Large intestine (tissue), 3 donors: ENCODE results near the gene TMPRSS4. TPM values are rescaled to one million over a fixed set of nuclear protein-coding genes. Genes with fewer than 3 reads are reported as not detected.

ENCODE experiments used
- DNase-seq, 2 donors: peaks; one replicate each; pipeline versions ENCODE4 v3.0.0 to v3.0.0-alpha.2; 2013
- H3K27ac ChIP-seq: one replicate; pipeline ENCODE4 v1.5.1; 2013; ENCODE audit warnings: low read length
- H3K27me3 ChIP-seq: 2 replicates; pipeline ENCODE4 v1.6.1; 2013; ENCODE audit warnings: low read length; ENCODE audit not compliant: control insufficient read depth, insufficient read depth
- H3K36me3 ChIP-seq: 2 replicates; pipeline ENCODE4 v1.6.1; 2013; ENCODE audit warnings: low read length; ENCODE audit not compliant: control insufficient read depth, insufficient read depth
- H3K4me1 ChIP-seq: one replicate; pipeline ENCODE4 v1.6.1; 2013; ENCODE audit warnings: low read length; ENCODE audit not compliant: control insufficient read depth, insufficient read depth
- H3K4me3 ChIP-seq: one replicate; pipeline ENCODE4 v1.5.1; 2013; ENCODE audit warnings: low read length
- H3K9me3 ChIP-seq: one replicate; pipeline ENCODE4 v1.6.1; 2013; ENCODE audit warnings: mild to moderate bottlenecking, low read depth, low read length, moderate library complexity; ENCODE audit not compliant: control insufficient read depth
- WGBS: methylation state at CpG from one replicate; pipeline ENCODE4 v1.1.5; 2013; ENCODE audit warnings: low lambda C conversion rate; ENCODE audit not compliant: insufficient coverage; 5-methylcytosine and 5-hydroxymethylcytosine counted together
- polyA plus RNA-seq: library from polyadenylated mRNA; unstranded; fragments of 120-200 nt; gene quantifications from one replicate; pipeline ENCODE4 v1.2.1, GENCODE V29; 2013

Gene TMPRSS4
- polyA plus RNA-seq, 1 donor, result 62.6 TPM

- WGBS, result 100% methylated on average over 1 of the region's 8 CpGs
- H3K27ac ChIP-seq, result no peak overlapping the region
- no peaks in the 10 kb centered on the region for H3K36me3 ChIP-seq
- H3K4me3 ChIP-seq, result no peak overlapping the region
- no peaks in the 10 kb centered on the region for H3K9me3 ChIP-seq
- no peak for DNase-seq
- H3K4me1 ChIP-seq, result no peaks in the 10 kb centered on the region
- peaks cover 2% of the 10 kb centered on the region for H3K27me3 ChIP-seq
Observed at GRCh38 chr11:118046964-118047700, 29.7 kb upstream of the TMPRSS4 start.

- no peaks in the 10 kb centered on the region for H3K4me1 ChIP-seq
- WGBS, result 92% methylated on average over 2 of the region's 4 CpGs
- no peaks in the 10 kb centered on the region for H3K36me3 ChIP-seq
- no peaks in the 10 kb centered on the region for H3K9me3 ChIP-seq
- H3K27ac ChIP-seq, result no peak overlapping the region
- H3K27me3 ChIP-seq, result peaks cover 2% of the 10 kb centered on the region
- DNase-seq, result no peak
- H3K4me3 ChIP-seq, result no peak overlapping the region
Observed at GRCh38 chr11:118047749-118048148, 29.1 kb upstream of the TMPRSS4 start.

DNA sequence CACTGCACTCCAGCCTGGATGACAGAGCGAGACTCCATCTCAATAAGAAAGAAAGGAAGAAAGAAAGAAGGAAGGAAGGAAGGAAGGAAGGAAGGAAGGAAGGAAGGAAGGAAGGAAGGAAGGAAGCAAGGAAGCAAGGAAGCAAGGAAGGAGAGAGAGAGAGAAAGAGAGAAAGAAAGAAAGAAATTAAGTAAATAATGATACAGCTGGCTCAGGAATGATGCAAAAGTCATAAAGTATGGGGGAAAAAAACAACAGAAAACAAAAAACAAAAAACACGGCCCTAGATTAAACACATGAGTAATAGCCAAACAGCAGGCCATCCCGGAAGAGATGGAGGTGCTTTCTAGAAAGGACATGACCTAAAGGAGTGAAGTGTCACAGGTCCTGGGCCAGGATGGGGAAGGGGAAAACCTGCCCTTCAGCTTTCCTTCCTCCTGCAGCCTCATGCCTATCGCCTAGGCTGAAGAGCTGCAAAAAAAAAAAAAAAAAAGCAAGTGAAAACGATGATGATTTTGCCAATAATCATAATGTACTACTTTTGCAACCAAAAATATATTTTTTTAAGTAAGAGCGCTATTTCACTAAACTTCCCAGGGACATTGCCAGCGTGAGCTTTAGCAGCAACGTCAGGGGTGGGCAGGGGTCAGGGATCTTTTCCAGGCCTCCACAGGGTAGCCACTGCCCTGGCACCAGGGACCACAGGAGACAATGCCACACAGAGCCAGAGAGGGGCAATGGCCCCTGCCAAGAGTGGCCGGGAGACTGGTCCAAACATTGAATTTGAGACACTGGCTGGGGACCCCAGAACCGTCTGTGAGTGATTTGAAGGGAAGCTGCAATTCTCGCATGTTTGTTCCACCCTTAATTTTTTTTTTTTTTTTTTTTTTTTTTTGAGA lies 28.2 kb upstream of the TMPRSS4 start:
- no peak for DNase-seq

DNA sequence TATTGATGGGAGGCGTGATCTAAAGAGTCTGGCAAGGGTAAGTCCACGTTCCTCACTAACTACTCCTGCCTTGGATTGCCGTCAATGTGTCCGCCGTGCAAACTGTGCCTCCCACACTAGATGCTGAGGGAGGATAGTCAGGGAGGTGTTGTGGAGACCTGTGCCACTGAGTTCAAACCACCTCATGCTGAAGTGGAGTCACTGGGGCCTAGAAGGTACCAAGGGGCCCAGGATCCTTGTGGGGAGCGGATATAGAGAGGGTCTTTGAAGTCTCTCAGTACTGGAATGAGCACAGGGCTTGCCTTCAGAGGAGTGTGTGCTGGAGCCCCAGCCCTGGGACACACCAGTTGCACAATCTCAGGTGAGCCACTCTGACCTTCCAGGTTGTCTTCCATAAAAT lies 27.1 kb upstream of the TMPRSS4 start:
- H3K9me3 ChIP-seq, result no peaks in the 10 kb centered on the region
- peaks cover 2% of the 10 kb centered on the region for H3K27me3 ChIP-seq
- no peaks in the 10 kb centered on the region for H3K4me1 ChIP-seq
- WGBS, result no CpG with 5 or more reads among the region's 6 CpGs
- H3K27ac ChIP-seq, result no peak overlapping the region
- DNase-seq, result no peak
- H3K4me3 ChIP-seq, result no peak overlapping the region
- H3K36me3 ChIP-seq, result no peaks in the 10 kb centered on the region

More for the DNA sequence above, 28.2 kb upstream of the TMPRSS4 start:
- 83% methylated on average over 3 of the region's 11 CpGs for WGBS
- no peak overlapping the region for H3K4me3 ChIP-seq
- no peaks in the 10 kb centered on the region for H3K4me1 ChIP-seq
- H3K27ac ChIP-seq, result no peak overlapping the region
- H3K27me3 ChIP-seq, result peaks cover 2% of the 10 kb centered on the region
- no peaks in the 10 kb centered on the region for H3K9me3 ChIP-seq
- H3K36me3 ChIP-seq, result no peaks in the 10 kb centered on the region

DNA sequence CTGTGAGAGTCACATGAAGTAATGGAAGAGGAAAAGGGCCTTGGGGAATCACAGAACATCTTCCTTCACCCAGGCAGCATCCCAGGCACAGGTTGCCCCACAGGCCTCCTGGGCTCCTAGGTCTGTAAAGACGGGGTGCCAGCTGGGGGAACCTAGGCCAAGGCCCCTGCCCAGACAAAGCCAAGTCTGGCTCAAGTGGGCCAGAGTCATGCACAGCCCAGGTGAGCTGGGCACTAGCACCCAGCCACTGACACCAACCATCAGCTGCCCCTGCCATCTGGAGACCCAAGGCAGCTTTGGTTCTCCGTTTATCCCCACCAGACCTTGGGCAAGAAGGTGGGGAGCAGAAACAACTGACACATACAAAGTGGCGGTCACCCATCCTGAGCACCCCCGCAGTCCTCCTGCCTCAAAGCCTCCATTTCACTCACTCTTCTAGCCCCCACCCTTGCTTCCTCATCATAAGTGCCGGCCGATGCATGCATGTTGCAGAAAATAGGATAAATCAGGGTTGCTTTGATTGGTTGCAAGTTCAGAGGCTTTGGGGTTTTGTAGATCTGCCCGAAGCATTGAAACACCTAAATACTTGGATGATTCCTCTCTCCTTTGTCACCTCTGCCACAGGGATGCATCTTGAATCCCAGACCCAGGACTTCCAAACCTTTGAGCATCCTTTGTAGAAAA lies 26.5 kb upstream of the TMPRSS4 start:
- H3K36me3 ChIP-seq, result no peaks in the 10 kb centered on the region
- H3K4me3 ChIP-seq, result no peak overlapping the region
- H3K27me3 ChIP-seq, result peaks cover 2% of the 10 kb centered on the region
- H3K4me1 ChIP-seq, result no peaks in the 10 kb centered on the region
- no peaks in the 10 kb centered on the region for H3K9me3 ChIP-seq
- WGBS, result no CpG with 5 or more reads among the region's 7 CpGs
- no peak overlapping the region for H3K27ac ChIP-seq
- no peak for DNase-seq

DNA sequence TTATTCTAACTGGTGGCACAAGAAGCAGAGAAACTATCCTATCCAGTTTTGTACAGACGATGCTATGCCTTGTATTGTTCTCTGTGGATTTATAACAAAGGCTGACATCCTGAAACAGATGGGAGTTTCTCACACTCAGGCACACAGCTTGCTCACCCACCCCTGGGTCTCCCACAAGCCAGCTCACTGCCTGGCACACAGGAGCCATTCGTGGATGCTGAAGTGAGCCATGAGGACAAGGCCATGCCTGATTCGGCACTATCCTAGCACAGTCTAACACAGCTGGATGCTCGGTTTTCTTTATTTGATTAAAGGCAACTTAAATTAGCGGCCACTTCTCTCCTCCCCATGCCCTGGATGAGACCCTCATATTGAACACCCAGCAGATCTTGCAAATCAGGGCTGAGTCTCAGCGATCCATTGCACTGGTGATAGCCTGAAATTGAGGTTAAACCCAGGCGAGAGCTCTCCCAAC lies 25.7 kb upstream of the TMPRSS4 start:
- Histone ChIP-seq H3K9me3 (no peaks in the 10 kb centered on the region), H3K27ac (no peak overlapping the region), H3K27me3 (peaks cover 2% of the 10 kb centered on the region), H3K36me3 (no peaks in the 10 kb centered on the region), H3K4me3 (no peak overlapping the region), H3K4me1 (no peaks in the 10 kb centered on the region)
- no peak for DNase-seq
- no CpG with 5 or more reads among the region's 7 CpGs for WGBS

DNA sequence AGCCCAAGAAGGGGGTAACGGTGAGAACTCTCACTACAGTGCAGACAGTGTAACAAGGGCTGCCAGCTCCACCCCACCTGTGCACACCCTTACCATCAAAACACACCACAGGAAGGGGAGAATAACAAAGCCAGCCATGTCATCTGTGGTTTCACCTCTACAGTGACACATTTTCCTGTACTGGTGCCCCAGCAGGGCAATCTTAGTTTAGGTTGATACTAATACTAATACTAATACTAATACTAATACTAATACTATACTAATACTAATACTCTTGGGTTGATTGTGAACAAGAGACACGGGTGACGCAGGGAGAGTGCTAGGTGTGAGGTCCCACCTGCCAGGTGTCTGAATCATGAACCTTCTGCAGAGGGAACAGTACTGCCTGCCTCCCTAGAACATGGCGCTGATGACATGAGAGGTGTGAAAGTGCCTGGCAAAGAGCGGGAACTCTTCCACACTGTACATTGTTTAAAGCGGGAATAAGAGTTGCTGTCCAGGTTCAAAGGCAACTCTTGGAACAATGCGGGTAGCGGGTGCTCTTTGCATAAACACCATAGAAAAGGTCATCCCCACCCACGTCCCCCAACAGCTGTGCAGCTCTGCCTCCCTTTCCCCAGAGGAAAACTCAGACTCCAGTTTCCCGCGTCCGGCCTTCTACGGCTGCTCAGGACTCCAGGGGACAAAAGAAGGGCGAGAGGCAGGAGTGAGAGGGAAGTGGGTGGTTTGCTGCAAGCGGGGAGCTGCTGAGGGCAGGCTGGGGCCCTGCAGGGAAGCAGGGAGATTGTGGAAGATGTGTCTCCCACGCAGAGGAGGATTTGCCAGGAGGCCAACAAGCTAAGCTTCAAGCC lies 25.0 kb upstream of the TMPRSS4 start:
- DNase-seq, result no peak
- Histone ChIP-seq H3K27ac (no peak overlapping the region), H3K36me3 (no peaks in the 10 kb centered on the region), H3K9me3 (no peaks in the 10 kb centered on the region), H3K4me3 (no peak overlapping the region), H3K27me3 (peaks cover 2% of the 10 kb centered on the region), H3K4me1 (no peaks in the 10 kb centered on the region)
- no CpG with 5 or more reads among the region's 16 CpGs for WGBS

DNA sequence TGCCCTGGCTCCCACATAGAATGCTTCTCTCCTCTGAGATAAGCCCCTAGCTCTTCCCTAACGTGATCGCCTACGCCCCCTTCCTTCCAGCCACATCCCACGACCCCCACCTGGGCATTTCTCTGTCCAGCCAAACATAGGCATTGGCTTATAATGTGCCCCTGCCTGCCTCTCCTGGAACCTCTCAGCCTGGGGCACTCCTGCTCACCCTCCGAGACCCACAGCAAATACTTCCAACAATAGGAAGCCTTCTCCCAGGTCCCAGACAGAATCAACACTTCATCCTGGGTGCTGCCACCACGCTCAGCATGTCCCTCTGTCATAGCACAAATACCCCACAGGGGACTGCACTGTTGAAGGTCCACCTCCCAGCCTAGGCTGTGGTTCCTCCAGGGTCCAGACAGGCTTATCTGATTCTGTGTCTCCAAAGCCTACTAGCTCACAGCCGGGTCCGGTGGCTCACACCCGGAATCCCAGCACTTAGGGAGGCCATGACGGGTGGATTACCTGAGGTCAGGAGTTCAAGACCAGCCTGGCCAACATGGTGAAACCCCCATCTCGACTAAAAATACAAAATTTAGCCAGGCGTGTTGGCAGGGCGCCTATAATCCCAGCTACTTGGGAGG lies 24.2 kb upstream of the TMPRSS4 start:
- 76% methylated on average over 5 of the region's 13 CpGs for WGBS
- H3K9me3 ChIP-seq, result no peaks in the 10 kb centered on the region
- H3K4me1 ChIP-seq, result no peaks in the 10 kb centered on the region
- H3K27ac ChIP-seq, result no peak overlapping the region
- no peak for DNase-seq
- H3K27me3 ChIP-seq, result no peaks in the 10 kb centered on the region
- H3K4me3 ChIP-seq, result no peak overlapping the region
- H3K36me3 ChIP-seq, result no peaks in the 10 kb centered on the region

- H3K4me3 ChIP-seq, result no peak overlapping the region
- DNase-seq, result no peak
- H3K9me3 ChIP-seq, result no peaks in the 10 kb centered on the region
- no peaks in the 10 kb centered on the region for H3K36me3 ChIP-seq
- peaks cover 5% of the 10 kb centered on the region for H3K4me1 ChIP-seq
- no peaks in the 10 kb centered on the region for H3K27me3 ChIP-seq
- no CpG with 5 or more reads among the region's 12 CpGs for WGBS
- no peak overlapping the region for H3K27ac ChIP-seq
Observed at GRCh38 chr11:118054712-118055640, 21.9 kb upstream of the TMPRSS4 start.
